HCEC 1CT (cell line): ENCODE data around the gene SLC10A3.

Experiments used
- DNase-seq: peaks from one replicate; pipeline ENCODE4 v3.0.0-alpha.2; 2017

Gene SLC10A3

DNA sequence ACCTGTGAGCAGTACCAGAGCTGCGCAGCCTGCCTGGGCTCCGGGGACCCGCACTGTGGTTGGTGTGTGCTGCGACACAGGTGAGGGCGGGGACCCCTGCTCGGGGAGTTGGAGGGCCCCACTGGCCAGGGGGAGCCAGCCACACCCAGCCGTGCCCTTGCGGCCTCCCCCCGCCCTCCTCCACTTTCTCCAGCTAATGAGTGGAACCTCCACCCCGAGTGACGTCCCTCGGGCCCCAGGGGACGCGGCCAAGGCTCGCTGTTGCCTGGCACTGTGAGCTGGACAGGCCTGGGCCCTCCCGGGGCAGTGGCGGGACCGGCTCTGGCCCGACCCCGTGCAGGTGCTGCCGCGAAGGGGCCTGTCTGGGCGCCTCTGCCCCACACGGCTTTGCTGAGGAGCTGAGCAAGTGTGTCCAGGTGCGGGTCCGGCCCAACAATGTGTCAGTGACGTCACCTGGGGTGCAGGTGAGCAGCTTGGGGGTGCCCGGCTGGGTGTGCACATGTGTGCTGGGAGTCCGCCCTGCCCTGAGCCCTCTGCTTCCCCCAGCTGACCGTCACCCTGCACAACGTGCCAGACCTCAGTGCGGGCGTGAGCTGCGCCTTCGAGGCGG is 26.7 kb downstream of the SLC10A3 start:
- DNase-seq = no peak

GRCh38 chrX:154462396-154462795 is 28.0 kb downstream of the SLC10A3 start:
- no peak for DNase-seq

- DNase-seq = no peak
These were observed 30.1 kb downstream of the SLC10A3 start for GRCh38 chrX:154460326-154460725.

GRCh38 chrX:154459832-154460231 is 30.6 kb downstream of the SLC10A3 start:
- DNase-seq = no peak

GRCh38 chrX:154458954-154459778 is 31.3 kb downstream of the SLC10A3 start:
- DNase-seq = no peak

DNA sequence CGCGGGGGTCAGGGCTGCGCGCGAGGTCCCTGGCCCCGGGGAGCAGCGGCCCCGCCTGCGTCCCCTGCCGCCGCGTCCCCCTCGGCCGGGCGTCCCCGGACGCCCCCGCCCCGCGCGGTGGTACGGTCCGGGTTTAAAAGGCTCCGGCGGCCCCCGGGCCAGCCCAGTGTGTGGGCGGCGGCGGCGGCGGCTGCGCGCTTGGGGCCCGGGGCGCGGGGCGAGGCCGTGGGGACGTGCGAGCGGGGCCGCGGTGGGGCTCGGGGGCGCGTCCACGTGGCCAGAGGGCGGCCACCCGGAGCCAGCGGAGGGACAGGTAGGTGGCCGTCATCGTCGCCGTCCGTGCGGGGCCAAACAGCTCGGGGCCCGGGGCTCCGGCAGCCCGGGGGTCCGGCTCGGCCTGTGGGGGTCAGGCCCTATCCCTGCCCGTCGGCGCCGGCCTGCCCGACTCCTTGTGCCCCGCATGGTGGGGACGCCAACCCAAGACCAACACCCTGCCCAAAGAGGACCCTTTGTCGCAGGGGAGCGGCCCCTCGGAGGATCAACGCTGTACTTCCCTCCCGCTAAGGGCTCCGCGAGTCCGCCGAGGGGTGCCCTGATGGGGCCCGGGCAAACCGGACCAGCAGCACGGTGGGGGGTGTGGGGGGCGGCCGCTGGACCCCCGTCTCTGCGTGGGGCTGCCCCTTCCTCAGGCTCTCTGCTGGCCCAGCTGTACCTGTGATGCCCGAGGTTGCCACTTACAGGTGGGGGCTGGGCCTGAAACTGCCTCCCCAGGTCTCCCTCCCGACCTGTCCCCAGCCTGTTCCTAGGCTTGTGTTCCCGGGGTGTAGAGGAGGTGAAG is 32.1 kb downstream of the SLC10A3 start, which contains the start of gene PLXNA3:
TSS of gene PLXNA3 (plus strand) at position 166 of the 838 bp plus-strand sequence. CDS start 1,903 bp downstream, outside the sequence.
- DNase-seq = peak; percentile 16

DNA sequence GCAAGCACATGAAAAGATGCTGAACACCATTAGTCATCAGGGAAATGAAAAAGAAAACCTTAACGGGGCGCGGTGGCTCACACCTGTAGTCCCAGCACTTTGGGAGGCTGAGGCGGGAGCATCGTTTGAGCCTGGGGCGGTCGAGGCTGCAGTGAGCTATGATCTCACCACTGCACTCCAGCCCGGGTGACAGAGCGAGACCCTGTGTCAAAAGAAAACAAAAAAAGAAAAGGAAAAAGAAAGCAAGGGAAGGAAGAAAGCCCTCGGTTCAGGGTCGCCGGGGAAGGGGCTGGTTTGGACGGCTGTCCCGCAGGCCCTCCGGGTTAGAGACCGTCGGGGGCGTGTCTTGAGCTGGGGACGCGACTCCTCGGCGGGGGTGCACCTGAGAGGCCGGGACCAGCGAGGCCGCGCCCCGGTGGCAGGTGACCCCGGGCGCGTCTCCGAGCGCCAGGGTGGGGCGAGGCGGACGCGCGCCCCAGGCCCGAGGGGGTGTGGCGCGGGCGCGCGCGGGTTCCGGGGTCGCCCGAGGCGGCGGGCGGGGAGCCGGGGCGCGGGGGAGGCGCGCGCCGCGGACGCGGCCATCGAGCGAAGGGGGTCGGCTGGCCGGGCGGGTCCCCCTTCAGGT is 32.8 kb downstream of the SLC10A3 start:
- DNase-seq = no peak

DNA sequence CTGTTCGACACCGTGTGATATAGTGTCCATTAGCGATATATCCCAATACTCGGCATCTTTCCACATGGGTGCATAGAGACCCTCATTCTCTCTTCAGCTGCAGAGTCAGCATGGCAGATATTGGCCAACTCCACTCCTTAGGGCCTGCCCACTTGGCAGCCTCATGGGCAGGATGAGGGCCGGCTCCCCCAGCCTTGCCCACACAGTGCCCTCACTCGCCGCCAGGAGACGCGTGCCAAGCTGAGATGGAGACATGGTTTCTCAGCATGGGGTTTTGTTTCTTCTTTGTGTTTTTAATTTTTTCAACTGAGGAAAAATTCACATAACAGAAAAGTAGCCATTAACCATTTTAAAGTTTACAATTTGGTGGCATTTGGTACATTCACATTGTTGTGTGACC is 37.6 kb downstream of the SLC10A3 start:
- DNase-seq = no peak

- no peak for DNase-seq
These were observed 40.1 kb downstream of the SLC10A3 start for GRCh38 chrX:154450312-154450711.

- DNase-seq = no peak
These were observed 40.8 kb downstream of the SLC10A3 start for GRCh38 chrX:154449618-154450017.

GRCh38 chrX:154448484-154448883 is 41.9 kb downstream of the SLC10A3 start:
- no peak for DNase-seq

DNA sequence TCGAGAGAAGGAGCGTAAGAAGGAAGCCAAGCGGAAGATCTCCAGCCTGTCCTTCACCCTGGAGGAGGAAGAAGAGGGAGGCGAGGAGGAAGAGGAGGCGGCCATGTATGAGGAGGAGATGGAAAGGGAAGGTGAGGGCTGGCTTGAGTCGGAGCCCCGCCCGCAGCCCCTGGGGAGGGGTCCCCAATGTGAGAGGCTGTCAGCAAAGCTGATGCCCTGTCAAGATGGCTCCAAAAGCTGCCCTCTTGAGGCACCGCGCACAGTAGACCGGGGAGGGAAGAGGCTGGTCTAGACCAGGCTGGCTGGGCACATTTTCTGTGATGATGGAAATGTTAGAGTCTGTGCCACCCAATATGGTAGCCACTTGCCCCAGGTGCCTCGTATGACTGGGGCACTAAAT is 44.0 kb downstream of the SLC10A3 start:
- no peak for DNase-seq

DNA sequence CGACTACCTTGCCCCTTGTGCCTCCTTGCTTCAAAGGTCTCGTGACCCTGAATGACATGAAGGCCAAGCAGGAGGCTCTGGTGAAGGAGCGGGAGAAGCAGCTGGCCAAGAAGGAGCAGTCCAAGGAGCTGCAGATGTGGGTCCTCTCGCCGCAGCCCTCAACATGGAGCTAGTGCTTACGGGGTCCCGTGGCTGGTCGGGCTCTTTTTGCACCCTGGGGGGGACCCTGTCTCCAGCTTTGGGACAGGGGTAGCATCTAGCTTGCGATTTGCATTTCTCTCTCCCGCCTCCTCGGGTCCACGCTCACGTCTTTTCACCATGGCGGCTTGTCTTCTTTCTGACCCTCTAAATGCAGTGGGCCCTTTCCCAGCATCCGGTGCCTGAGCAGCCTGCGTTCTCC is 44.7 kb downstream of the SLC10A3 start:
- DNase-seq = no peak

DNA sequence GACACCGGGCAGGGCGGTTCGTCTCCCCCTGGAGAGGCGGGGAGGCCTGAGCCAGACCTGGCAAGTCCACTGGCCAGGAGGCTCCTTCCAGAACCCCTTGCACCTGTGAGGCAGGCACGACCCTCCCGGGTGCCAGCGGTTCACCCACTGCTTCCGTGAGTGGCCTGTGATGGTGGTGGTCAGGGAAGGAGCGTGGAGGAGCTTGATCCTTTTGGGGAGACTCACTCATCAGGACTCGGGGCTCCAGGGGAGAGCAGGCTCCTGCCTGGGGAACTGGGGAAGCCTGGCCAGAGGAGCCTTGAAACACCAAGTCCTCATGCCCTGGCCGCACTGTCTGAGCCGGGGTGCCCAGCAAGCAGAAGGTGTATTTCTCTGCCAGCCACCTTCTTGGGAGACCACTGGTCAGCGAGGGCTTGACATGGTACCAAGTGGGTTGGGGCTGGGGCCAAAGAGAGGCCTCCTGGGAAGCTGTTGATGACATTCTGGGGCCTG is 45.6 kb downstream of the SLC10A3 start:
- DNase-seq = no peak

DNA sequence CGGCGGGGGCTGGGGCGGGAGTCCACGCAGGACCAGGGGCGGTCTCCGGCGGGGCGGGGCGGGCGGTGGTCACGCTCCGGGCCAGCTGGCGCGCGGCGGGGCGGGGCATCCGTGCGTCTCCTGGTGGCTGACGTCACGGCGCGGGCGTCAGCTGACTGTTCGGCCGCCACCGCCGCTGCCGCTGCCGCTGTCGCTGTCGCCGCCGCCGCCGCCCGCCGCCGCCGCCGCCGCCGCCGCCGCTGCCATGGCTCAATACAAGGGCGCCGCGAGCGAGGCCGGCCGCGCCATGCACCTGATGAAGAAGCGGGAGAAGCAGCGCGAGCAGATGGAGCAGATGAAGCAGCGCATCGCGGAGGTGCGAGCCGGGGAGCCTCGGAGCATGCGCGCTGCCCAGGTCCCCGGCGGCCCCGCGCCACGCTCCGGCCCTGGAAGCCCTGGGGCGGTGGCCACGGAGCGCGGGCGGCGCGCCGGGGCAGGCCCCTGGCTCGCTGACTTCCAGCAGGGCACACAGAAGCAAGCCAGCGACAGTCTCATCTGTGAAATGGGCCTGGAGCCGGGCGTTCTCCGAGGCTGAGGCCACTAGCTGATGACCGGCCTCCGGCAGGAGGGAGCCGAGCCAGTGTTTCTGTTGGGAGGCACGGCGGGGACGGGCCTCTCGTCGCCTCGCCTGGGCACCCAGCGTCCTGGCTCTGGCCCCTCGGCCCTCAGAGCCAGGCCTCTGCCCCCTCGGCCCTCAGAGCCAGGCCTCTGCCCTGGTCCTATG is 46.3 kb downstream of the SLC10A3 start, which contains the start of gene FAM50A:
TSS of gene FAM50A (plus strand) at position 150 of the 763 bp plus-strand sequence. CDS start at position 245, 95 bp downstream.
- DNase-seq = peak; percentile 57

DNA sequence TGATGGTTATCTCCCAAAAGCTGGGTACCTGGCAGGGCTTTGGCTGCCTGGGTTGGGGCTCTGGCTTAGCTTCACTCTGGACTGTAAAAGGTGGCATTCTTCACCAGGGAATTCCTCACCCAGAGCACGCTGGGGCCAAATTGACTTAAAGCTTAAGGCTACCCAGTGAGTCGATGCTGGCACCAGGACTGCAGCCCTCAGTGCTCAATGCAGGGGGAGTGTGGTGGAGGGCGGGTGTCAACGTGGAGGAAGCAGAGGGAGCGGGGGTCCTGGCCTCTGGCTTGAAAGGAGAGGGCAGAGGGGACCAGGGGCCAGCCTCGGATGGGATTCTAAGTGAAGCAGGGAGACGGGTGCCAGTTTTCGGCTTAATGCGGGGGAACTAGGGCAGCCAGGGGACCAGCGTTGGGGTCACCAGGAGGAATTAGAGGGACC is 46.9 kb downstream of the SLC10A3 start:
- no peak for DNase-seq

DNA sequence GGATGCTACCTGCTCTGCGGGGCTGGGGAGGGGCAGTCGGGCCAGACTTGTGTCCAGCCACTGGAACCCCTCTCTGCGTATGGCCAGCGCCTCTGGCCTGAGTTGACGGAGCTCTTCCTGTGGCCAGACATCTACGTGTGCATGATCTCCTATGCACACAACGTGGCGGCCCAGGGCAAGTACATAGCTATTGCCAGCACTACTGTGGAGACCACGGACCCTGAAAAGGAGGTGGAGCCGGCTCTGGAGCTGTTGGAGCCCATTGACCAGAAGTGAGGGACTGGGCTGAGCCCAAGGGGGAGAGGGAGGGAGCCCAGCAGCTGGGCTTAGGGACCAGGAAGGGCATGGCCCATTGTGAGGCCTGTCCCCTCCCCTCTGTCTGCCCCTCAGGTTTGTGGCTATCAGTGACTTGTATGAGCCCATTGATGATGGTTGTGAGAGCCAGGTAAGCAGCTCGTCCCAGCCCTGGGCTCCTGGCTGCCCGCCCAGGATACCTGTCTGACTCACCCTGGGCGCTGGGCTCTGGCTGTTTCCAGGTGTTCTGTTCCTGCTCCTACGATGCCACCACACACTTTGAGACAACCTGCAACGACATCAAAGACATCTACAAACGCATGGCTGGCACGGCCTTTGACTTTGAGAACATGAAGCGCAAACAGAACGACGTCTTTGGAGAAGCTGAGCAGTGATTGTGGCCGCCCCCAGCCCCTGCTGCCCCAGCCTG is 48.3 kb downstream of the SLC10A3 start:
- DNase-seq = no peak

DNA sequence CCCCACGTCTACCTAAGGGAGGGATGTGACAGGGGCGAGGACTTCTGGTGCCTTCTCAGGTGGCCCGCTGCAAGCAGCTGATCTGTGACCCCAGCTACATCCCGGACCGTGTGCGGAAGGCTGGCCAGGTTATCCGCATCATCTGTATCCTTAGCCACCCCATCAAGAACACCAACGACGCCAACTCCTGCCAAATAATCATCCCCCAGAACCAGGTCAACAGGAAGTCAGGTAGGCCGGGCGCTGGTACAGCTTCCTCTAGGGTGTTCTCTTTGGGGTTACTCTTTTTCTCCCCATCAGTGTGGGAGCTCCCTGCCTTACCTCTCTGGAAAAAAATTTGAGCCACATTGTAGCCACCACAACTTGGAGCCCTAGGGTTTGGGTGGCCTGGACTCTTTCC is 48.9 kb downstream of the SLC10A3 start:
- DNase-seq = no peak

DNA sequence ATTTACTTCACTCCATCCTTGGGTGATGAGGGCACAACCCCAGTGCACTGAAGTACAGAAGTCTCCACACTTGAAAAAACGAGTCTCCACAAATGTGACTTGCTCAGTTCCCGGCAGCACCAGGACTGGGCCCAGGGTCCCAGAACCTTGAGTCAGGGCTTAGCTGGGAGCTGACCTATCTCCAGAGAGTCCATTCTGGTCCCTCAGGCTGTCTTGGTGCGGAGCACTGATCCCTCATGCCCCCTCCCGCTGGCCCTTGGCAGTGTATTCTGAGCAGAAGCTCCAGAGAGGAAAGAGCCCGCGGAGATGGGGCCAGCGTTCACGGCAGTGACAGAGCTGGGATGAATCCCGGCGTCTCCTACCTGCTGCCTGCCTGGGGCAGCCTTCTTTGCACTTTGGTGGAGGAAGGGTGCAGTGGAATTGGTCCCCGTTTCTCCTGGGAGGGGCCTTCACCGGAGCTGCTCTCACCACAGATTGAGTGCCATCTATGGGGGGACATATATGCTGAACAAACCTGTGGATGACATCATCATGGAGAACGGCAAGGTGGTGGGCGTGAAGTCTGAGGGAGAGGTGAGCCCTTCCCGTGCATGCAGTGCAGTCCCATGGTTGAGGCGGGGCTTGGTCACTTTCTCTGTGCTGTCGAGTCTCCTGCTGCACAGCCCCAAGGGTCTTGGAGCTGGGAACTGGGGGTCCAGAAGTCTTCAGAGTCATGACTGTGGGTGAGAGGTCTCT is 49.6 kb downstream of the SLC10A3 start:
- DNase-seq = no peak

DNA sequence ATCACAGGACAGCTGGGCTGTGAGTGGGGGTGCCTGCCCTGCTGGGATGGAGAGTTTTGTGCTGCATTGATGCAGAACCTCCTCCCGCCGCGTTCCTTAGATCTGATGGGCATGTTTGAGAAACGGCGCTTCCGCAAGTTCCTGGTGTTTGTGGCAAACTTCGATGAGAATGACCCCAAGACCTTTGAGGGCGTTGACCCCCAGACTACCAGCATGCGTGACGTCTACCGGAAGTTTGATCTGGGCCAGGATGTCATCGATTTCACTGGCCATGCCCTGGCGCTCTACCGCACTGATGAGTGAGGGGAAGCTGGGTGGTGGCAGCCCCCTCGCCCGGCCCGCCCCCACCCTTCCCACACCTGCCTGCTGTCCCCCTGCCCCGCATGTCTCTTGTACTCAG is 50.6 kb downstream of the SLC10A3 start:
- DNase-seq = no peak
